NCI-H1105 (cell line): ENCODE data around the gene ANXA8.
"Not testable (repeated sequence)": the region's sequence is repeated elsewhere in the genome, so short reads cannot be mapped to it uniquely, and the experiment has no call there.

Source experiments
- DNase-seq: peaks from one replicate; lab custom pipeline; 2025; lab: John Stamatoyannopoulos, UW

ANXA8 gene

GRCh38 chr10:47462577-47463358 lies 21.1 kb downstream of the ANXA8 start:
- DNase-seq, result not testable (repeated sequence)

GRCh38 chr10:47461261-47461687 lies 22.6 kb downstream of the ANXA8 start:
- not testable (repeated sequence) for DNase-seq

GRCh38 chr10:47458466-47459154 lies 25.3 kb downstream of the ANXA8 start:
- DNase-seq, result no peak

- DNase-seq, result no peak
Observed at GRCh38 chr10:47457826-47458225, 26.1 kb downstream of the ANXA8 start.

- DNase-seq, result no peak
Observed at GRCh38 chr10:47457528-47457820, 26.4 kb downstream of the ANXA8 start.

GRCh38 chr10:47456794-47457527 lies 27.0 kb downstream of the ANXA8 start:
- DNase-seq, result no peak

GRCh38 chr10:47456079-47456785 lies 27.7 kb downstream of the ANXA8 start:
- DNase-seq, result no peak

- not testable (repeated sequence) for DNase-seq
Observed at GRCh38 chr10:47455350-47456078, 28.4 kb downstream of the ANXA8 start.

- DNase-seq, result no peak
Observed at GRCh38 chr10:47454780-47455058, 29.2 kb downstream of the ANXA8 start.

- no peak for DNase-seq
Observed at GRCh38 chr10:47454008-47454779, 29.7 kb downstream of the ANXA8 start.

- no peak for DNase-seq
Observed at GRCh38 chr10:47453141-47454007, 30.5 kb downstream of the ANXA8 start.

GRCh38 chr10:47452495-47453140 lies 31.3 kb downstream of the ANXA8 start:
- DNase-seq, result peak; percentile 47

- DNase-seq, result no peak
Observed at GRCh38 chr10:47451998-47452494, 31.9 kb downstream of the ANXA8 start.

- no peak for DNase-seq
Observed at GRCh38 chr10:47451273-47451997, 32.5 kb downstream of the ANXA8 start.

GRCh38 chr10:47450442-47450841 lies 33.5 kb downstream of the ANXA8 start:
- no peak for DNase-seq

- DNase-seq, result no peak
Observed at GRCh38 chr10:47449979-47450378, 33.9 kb downstream of the ANXA8 start.

- DNase-seq, result no peak
Observed at GRCh38 chr10:47449102-47449978, 34.6 kb downstream of the ANXA8 start.

- DNase-seq, result no peak
Observed at GRCh38 chr10:47447705-47448104, 36.2 kb downstream of the ANXA8 start.
